Mononuclear cell (primary cell): ENCODE measurements around the gene SLC15A4. TPM values are rescaled to one million over a fixed set of nuclear protein-coding genes. Genes with fewer than 3 reads are reported as not detected.
"Not testable (repeated sequence)": the region's sequence is repeated elsewhere in the genome, so short reads cannot be mapped to it uniquely, and the experiment has no call there.

Experiments used
- H3K27me3 ChIP-seq: 2 replicates; pipeline ENCODE4 v1.6.0; 2011; ENCODE audit warnings: low read length, control low read depth; ENCODE audit not compliant: insufficient read depth
- H3K4me1 ChIP-seq: 2 replicates; pipeline ENCODE4 v1.5.1; 2011; ENCODE audit warnings: mild to moderate bottlenecking, low read length, control low read depth; ENCODE audit not compliant: insufficient read depth
- H3K4me3 ChIP-seq: 2 replicates; pipeline ENCODE4 v1.5.1; 2011; ENCODE audit warnings: mild to moderate bottlenecking, low read length, moderate library complexity
- H3K9me3 ChIP-seq: 2 replicates; pipeline ENCODE4 v1.5.1; 2011; ENCODE audit warnings: low read depth, mild to moderate bottlenecking, control low read depth, low read length
- total RNA-seq: library from RNA; depleted of rRNA; stranded (reverse); fragments of >200 nt; gene quantifications from one replicate; pipeline ENCODE4 v1.2.3, GENCODE V29; 2012

Gene SLC15A4
- total RNA-seq, 1 donor = 59.2 TPM

DNA sequence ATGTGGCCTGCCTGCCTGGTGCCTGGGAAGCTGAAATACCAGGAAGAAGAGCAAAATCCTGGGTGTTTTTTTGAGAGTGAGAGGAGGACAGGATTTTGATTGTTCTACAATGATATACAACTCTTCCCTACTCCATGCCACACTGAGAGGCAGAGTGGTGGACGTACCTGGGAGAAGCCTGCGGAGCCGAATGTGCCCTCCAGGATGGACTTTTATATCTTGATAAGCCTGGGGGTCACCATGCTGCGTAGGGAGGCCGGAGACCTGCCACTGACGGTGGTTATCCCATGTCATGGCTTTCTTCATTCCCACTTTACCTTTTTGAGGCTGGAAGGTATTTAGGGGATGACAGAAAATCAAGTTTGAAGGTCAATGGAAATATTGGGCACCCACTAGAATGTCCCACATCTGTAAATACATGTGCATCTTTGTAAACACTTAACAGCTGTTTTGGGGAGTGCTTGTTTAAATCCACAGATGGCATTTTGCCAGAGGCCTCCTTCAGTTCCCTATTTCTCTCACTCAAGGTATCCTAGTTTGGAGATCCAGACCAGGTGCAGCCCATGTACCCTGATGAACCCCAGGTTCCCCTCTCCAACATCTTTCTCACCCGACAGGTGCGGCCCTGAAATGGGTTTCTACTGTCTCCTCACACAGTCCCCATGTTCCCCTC lies 28.4 kb upstream of the SLC15A4 start:
- H3K4me3 ChIP-seq = no peak overlapping the region
- H3K9me3 ChIP-seq = no peaks in the 10 kb centered on the region
- H3K4me1 ChIP-seq = peaks cover 45% of the 10 kb centered on the region
- peaks cover 4% of the 10 kb centered on the region for H3K27me3 ChIP-seq

DNA sequence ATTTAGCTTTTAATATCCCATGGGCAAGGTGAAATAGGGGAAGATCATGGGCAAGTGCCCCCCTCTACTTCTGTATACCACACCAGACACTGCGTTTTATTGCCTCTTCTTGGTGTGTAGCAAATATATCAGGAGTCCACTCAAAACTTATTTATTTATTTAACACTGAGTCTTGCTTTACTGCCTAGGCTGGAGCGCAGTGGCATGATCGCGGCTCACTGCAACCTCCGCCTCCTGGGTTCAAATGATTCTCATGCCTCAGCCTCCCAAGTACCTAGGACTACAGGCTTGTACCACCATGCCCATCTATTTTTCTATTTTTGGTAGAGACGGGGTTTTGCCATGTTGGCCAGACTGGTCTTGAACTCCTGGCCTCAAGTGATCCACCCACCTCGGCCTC lies 27.7 kb upstream of the SLC15A4 start:
- not testable (repeated sequence) for H3K4me3 ChIP-seq, H3K27me3 ChIP-seq, H3K9me3 ChIP-seq
- peaks cover 38% of the 10 kb centered on the region for H3K4me1 ChIP-seq

DNA sequence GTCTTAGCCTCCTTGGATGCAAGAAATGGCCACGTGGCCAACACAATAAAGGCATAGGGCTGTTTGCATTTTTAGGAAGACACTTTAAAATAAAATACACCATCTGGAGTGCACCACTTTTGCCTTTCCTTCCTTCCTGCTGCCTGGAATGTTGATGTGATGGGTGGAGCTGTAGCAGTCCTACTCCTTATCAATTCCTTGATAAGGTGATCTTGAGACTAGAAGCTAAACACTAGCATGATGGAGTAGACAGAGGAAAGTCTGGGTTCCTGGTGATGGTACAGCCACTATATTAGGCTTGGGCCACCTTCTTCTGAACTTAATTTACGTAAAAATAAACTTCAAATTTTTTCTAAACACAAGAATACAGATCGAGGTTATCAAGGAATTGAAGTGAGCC lies 26.6 kb upstream of the SLC15A4 start:
- H3K4me1 ChIP-seq = peaks cover 28% of the 10 kb centered on the region
- no peaks in the 10 kb centered on the region for H3K9me3 ChIP-seq
- H3K27me3 ChIP-seq = peaks cover 4% of the 10 kb centered on the region
- H3K4me3 ChIP-seq = no peak overlapping the region

DNA sequence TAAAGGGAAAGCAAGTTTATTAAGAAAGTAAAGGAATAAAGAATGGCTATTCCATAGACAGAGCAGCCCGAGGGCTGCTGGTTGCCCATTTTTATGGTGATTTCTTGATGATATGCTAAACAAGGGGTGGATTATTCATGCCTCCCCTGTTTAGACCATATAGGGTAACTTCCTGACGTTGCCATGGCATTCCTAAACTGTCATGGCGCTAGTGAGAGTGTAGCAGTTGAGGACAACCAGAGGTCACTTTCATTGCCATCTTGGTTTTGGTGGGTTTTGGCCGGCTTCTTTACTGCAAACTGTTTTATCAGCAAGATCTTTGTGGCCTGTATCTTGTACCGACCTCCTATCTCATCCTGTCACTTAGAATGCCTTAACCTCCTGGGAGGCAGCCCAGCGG lies 26.0 kb upstream of the SLC15A4 start:
- H3K4me3 ChIP-seq = not testable (repeated sequence)

DNA sequence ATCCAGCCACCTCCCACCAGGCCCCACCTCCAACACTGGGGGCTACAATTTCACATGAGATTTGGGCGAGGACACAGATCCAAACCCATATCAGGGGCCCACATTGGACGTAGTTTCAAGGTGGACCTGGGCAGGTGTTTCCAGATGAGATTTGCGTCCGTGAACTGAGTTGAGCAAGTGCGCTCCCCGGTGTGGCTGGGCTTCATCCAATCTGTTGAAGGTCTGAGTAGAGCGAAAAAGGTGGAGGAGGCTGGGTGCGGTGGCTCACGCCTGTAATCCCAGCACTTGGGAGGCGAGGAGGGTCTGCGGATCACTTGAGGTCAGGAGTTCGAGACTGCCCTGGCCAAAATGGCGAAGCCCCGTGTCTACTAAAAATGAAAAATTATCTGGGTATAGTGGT lies 24.6 kb upstream of the SLC15A4 start:
- Histone ChIP-seq H3K4me1 (peaks cover 25% of the 10 kb centered on the region), H3K27me3 (no peaks in the 10 kb centered on the region), H3K4me3 (no peak overlapping the region)

More for the DNA sequence above, 26.0 kb upstream of the SLC15A4 start:
- H3K4me1 ChIP-seq = peaks cover 22% of the 10 kb centered on the region
- H3K9me3 ChIP-seq, H3K27me3 ChIP-seq: not testable (repeated sequence)

DNA sequence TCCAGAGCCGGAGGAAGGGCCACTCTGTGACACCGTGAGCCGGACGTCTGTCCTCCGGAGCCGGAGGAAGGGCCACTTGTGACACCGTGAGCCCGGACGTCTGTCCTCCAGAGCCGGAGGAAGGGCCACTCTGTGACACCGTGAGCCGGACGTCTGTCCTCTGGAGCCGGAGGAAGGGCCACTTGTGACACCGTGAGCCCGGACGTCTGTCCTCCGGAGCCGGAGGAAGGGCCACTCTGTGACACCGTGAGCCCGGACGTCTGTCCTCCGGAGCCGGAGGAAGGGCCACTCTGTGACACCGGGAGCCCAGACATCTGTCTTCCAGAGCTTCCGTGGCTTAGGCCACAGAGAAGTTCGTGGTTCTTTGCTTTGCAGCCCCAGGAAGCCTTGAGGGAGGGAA lies 22.9 kb upstream of the SLC15A4 start:
- not testable (repeated sequence) for H3K27me3 ChIP-seq, H3K4me3 ChIP-seq, H3K9me3 ChIP-seq
- peaks cover 27% of the 10 kb centered on the region for H3K4me1 ChIP-seq

More for the DNA sequence above, 24.6 kb upstream of the SLC15A4 start:
- H3K9me3 ChIP-seq = no peaks in the 10 kb centered on the region

DNA sequence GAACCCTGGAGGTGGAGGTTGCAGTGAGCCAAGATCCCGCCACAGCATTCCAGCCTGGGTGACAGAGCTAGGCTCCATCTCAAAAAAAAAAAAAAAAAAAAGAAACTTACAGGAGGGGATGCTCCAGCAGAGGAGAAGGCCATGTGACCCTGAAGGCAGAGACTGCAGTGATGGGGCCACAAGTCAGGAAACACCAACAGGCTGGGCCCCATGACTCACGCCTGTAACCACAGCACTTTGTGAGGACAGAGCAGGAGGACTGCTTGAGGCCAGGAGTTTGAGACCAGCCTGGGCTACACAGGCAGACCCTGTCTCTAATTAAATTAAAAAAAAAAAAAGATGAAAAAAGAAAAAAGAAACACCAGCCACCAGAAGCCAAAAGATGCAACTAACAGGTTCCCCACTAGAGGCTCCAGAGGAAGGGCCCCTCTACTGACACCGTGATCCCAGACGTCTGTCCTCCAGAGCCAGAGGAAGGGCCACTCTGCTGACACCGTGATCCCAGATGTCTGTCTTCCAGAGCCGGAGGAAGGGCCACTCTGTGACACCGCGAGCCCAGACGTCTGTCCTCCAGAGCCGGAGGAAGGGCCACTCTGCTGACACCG lies 20.4 kb upstream of the SLC15A4 start:
- no peaks in the 10 kb centered on the region for H3K9me3 ChIP-seq
- H3K27me3 ChIP-seq = no peaks in the 10 kb centered on the region
- H3K4me1 ChIP-seq = peaks cover 47% of the 10 kb centered on the region
- H3K4me3 ChIP-seq = no peak overlapping the region

DNA sequence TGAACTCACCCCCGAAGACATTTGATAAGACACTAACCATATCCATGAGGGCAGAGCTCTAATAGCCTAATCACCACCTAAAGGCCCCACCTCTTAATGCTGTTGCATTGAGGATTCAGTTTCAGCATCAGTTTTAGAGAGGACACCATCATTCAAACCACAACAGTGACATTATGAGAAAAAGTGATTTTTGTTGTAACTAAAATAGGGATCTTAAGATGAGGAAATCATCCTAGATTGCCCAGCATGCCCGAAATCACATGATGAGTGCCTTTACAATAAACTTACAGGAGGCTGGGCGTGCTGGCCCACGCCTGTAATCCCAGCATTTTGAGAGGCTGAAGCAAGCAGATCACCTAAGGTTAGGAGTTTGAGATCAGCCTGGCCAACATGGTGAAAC lies 19.8 kb upstream of the SLC15A4 start:
- H3K4me3 ChIP-seq = no peak overlapping the region
- no peaks in the 10 kb centered on the region for H3K9me3 ChIP-seq
- H3K4me1 ChIP-seq = peaks cover 47% of the 10 kb centered on the region
- no peaks in the 10 kb centered on the region for H3K27me3 ChIP-seq

DNA sequence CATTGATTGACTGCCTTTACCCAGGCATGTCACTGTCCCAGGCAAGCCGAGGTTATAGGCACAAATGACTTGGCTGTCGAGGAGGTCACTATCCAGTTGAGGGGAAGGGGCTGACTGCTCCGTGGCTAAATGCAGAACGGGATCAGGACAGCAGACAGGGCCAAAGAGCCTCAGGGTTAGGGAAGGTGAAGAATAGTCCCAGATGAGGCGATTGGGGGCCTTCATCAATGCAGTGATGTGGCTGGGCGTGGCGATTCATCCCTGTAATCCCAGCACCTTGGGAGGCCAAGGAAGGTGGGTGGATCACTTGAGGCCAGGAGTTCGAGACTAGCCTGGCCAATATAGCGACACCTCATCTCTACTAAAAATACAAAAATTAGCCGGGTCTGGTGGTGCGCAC lies 18.8 kb upstream of the SLC15A4 start:
- no peaks in the 10 kb centered on the region for H3K27me3 ChIP-seq
- H3K4me3 ChIP-seq = no peak overlapping the region
- H3K9me3 ChIP-seq = no peaks in the 10 kb centered on the region
- peaks cover 47% of the 10 kb centered on the region for H3K4me1 ChIP-seq

DNA sequence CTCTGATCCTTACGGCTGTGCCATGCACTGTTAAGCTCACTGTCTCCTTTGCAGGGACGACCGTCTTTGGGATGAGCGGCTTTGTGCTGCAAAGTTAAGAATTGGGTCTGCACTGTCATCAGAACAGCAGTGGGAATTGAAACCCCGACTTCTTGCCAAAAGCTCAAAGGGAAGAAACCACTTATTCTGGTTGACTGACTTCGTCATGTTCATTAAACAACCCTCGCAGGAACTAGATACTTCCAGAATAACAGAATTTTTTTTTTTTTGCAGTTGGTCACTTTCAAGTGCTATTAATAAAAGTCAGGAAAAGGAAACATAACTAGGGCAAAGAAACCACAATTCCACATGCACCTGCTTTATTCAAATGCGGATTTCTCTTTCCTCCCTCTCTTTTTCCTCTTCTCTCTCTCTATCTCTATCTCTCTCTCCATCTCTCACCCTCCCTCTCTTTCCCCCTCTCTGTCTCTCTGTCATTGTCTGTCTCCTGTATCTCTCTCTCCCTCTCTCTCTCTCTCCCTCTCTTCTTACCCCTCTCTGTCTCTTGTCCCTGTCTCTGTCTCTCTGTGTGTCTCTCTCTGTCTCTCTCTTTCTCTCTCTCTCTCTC lies 17.2 kb upstream of the SLC15A4 start:
- H3K27me3 ChIP-seq = no peaks in the 10 kb centered on the region
- H3K4me1 ChIP-seq = peaks cover 47% of the 10 kb centered on the region
- H3K4me3 ChIP-seq = no peak overlapping the region
- H3K9me3 ChIP-seq = no peaks in the 10 kb centered on the region

DNA sequence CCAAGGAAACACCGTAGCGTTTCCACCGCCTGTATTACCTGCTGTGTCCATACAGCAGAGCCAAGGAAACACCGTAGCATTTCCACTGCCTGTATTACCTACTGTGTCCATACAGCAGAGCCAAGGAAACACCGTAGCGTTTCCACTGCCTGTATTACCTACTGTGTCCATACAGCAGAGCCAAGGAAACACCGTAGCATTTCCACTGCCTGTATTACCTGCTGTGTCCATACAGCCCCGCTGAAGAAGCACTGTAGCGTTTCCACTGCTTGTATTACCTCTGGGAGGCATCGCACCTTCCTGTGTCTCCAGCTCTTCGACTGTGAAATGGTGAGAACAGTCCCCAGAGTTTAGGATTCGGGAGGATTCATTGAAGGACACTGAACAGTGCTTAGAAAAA lies 16.1 kb upstream of the SLC15A4 start:
- not testable (repeated sequence) for H3K9me3 ChIP-seq

DNA sequence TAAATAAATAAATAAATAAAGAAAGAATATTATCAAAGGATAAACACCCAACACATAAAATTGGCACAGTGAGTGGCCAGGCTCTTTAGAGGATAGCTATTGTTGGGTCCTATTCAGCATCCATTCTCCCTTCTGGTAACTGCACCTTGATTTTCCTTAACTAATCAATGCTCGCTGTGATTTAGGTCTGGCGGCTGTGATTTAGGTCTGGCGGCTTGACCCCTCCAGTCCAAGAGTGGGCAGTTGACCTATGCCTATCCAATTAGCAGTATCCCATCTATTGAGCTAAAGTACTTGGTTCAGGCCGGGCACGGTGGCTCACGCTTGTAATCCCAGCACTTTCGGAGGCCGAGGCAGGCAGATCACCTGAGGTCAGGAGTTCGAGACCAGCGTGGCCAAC lies 9.7 kb upstream of the SLC15A4 start:
- Histone ChIP-seq H3K4me1 (peaks cover 34% of the 10 kb centered on the region), H3K4me3 (no peak overlapping the region), H3K9me3 (no peaks in the 10 kb centered on the region), H3K27me3 (no peaks in the 10 kb centered on the region)

More for the DNA sequence above, 16.1 kb upstream of the SLC15A4 start:
- not testable (repeated sequence) for H3K4me3 ChIP-seq, H3K27me3 ChIP-seq
- peaks cover 47% of the 10 kb centered on the region for H3K4me1 ChIP-seq

DNA sequence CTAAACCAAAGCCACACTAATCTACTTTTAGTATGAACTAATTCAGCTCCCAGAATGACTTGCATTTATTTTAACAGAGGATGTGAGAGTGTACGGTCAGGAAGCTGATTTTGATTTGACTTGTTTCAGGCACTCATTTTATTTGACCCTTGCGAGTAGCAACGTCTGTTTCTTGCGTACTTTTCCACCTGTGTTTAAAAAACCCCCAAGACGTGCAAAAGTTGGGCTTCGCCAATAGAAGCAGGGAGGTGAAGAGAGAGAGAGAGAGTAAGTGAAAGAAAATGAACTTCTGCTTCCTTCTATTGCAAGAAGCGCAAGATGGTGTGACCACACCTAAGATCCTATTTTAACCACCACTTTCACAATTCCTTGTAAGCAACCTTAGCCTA lies 6.7 kb upstream of the SLC15A4 start:
- no peaks in the 10 kb centered on the region for H3K9me3 ChIP-seq
- H3K4me3 ChIP-seq = no peak overlapping the region
- H3K27me3 ChIP-seq = no peaks in the 10 kb centered on the region
- H3K4me1 ChIP-seq = peaks cover 42% of the 10 kb centered on the region

DNA sequence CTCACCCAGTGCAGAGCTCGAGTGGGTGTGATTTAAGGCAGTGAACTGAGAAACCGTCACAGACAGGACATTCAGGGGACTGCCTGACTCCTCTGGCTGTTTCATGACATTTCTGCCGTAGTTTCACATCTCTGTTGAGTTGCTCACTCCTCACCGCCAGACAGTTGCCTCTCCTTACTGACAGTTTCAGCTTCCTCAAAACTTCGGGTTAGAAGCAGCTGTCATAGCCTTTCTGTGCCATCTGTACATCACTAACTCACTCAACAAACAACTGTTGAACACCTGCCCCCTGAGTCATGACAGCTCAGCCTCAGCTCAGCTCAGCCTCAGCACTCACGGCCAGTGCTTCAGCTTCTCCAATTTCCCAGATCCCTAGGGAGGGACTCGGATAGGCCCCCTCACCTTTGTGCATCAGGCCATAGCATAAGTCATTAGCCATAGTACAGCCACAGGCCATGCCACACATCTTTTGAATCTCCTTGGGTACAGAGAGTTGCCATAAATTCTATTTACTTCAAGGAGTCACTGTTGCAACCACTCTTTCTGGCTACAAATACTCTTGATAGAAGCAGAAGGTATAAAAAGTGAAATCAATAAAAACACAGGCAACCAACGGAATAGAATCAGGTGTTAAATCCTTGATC lies 6.2 kb upstream of the SLC15A4 start:
- no peaks in the 10 kb centered on the region for H3K9me3 ChIP-seq
- peaks cover 42% of the 10 kb centered on the region for H3K4me1 ChIP-seq
- H3K27me3 ChIP-seq = no peaks in the 10 kb centered on the region
- H3K4me3 ChIP-seq = no peak overlapping the region

DNA sequence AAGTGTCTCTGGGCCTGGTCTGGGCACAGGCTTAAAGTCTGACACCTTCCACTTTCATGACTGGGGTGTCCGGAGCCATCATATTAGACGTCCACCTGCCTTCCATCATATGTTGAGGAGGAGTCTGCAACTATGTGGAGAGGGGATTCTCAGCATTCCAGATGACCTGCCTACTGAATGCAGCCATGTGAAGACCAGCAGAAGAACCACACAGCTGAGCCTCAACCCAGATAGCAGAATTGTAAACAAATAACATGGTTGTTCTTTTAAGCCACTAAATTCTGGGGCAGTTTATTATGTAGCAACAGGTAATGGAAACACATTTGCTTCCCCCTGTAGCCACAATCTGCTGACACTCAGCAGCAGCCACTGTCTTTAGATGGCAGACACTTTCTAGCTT lies 4.0 kb upstream of the SLC15A4 start:
- peaks cover 57% of the 10 kb centered on the region for H3K4me1 ChIP-seq
- H3K27me3 ChIP-seq = no peaks in the 10 kb centered on the region
- H3K9me3 ChIP-seq = no peaks in the 10 kb centered on the region
- no peak overlapping the region for H3K4me3 ChIP-seq
